Parathyroid adenoma (tissue), 2 donors: ENCODE measurements around the gene EPG5.

ENCODE experiments used
- H2AFZ ChIP-seq: fragments of 300-600 bp; sonication (generic); one replicate; pipeline ENCODE4 v1.7.0; 2017; ENCODE audit warnings: antibody characterized with exemption, mild to moderate bottlenecking
- H3K27ac ChIP-seq: fragments of 300-600 bp; sonication (generic); one replicate; pipeline ENCODE4 v1.7.0; 2017
- H3K27me3 ChIP-seq: fragments of 300-600 bp; sonication (generic); one replicate; pipeline ENCODE4 v1.7.0; 2017; ENCODE audit warnings: low read length; ENCODE audit not compliant: control insufficient read depth, insufficient read depth
- H3K36me3 ChIP-seq: fragments of 300-600 bp; sonication (generic); one replicate; pipeline ENCODE4 v1.7.0; 2017; ENCODE audit warnings: low read length; ENCODE audit not compliant: control insufficient read depth, insufficient read depth
- H3K4me1 ChIP-seq: fragments of 300-600 bp; sonication (generic); one replicate; pipeline ENCODE4 v1.7.0; 2017; ENCODE audit warnings: control low read depth
- H3K4me2 ChIP-seq: fragments of 300-600 bp; sonication (generic); one replicate; pipeline ENCODE4 v1.7.0; 2017; ENCODE audit warnings: low read length
- H3K4me3 ChIP-seq: fragments of 300-600 bp; sonication (generic); one replicate; pipeline ENCODE4 v1.7.0; 2017; ENCODE audit warnings: low read depth, low read length
- H3K79me2 ChIP-seq: fragments of 300-600 bp; sonication (generic); one replicate; pipeline ENCODE4 v1.7.0; 2017; ENCODE audit warnings: control low read depth
- H3K9ac ChIP-seq: fragments of 300-600 bp; sonication (generic); one replicate; pipeline ENCODE4 v1.7.0; 2017; ENCODE audit warnings: mild to moderate bottlenecking
- H3K9me3 ChIP-seq: fragments of 300-600 bp; sonication (generic); one replicate; pipeline ENCODE4 v1.7.0; 2017; ENCODE audit warnings: low read length; ENCODE audit not compliant: control insufficient read depth
- CTCF ChIP-seq: fragments of 300-600 bp; sonication (generic); IDR thresholded peaks from one replicate; pipeline ENCODE4 v1.7.0; 2017; ENCODE audit warnings: antibody characterized with exemption, mild to moderate bottlenecking
- donor health status: primary hyperparathyroidism.

The EPG5 gene

DNA sequence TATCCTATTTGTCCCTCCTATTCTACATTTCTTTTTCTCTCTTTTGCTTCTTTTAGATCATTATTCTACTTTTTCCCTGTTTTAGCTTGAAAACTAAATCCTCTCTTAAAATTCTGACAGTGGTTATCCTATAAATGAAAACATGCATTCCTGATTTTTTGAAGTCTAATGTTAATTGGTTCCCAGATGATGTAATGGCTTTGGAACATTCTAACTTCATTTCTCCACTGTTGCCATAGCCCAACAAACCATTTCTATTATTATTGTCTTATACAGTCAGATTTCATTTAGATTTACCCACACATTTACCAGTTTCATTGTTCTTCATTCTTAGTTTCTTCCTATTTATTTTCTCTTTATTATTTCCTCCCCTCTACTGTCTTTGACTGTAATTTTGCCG, 105.2 kb downstream of the EPG5 start:
- no peaks in the 10 kb centered on the region for H3K9me3 ChIP-seq
- no peaks in the 10 kb centered on the region for H3K79me2 ChIP-seq
- H3K4me3 ChIP-seq, result no peak overlapping the region
- no peak overlapping the region for H2AFZ ChIP-seq
- no peak overlapping the region for H3K4me2 ChIP-seq
- no peak overlapping the region for H3K27ac ChIP-seq
- H3K9ac ChIP-seq, result no peak overlapping the region
- no peaks in the 10 kb centered on the region for H3K27me3 ChIP-seq
- no peaks in the 10 kb centered on the region for H3K4me1 ChIP-seq
- H3K36me3 ChIP-seq, result no peaks in the 10 kb centered on the region
- TF ChIP-seq CTCF, result no peak

DNA sequence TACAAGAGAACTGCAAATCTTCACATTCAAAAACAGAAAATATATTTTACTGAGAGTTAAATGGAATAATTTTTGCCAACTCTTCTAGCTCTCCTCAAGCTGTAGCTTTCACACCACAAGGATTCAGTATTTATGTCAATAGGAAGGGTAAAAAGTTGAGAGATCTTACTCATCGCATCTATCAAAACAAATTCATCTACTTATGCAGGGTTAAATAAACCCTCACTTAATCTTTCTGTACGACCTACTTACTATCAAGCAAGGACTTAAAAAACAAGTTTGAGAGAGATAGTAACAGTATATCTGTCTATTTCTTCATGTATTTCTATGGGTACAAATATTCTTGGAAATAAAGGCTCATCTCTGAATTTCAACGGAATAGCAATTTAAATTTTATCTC, 106.2 kb downstream of the EPG5 start:
- Histone ChIP-seq H3K4me3 (no peak overlapping the region), H3K36me3 (no peaks in the 10 kb centered on the region), H3K27me3 (no peaks in the 10 kb centered on the region), H3K9ac (no peak overlapping the region), H2AFZ (no peak overlapping the region), H3K9me3 (no peaks in the 10 kb centered on the region), H3K79me2 (no peaks in the 10 kb centered on the region), H3K4me1 (no peaks in the 10 kb centered on the region), H3K27ac (no peak overlapping the region), H3K4me2 (no peak overlapping the region)
- TF ChIP-seq CTCF, result no peak

GRCh38 chr18:45860492-45860891, 106.6 kb downstream of the EPG5 start:
- TF ChIP-seq CTCF, result no peak
- no peaks in the 10 kb centered on the region for H3K79me2 ChIP-seq
- no peaks in the 10 kb centered on the region for H3K27me3 ChIP-seq
- no peaks in the 10 kb centered on the region for H3K4me1 ChIP-seq
- no peaks in the 10 kb centered on the region for H3K9me3 ChIP-seq
- no peak overlapping the region for H3K4me2 ChIP-seq
- H3K27ac ChIP-seq, result no peak overlapping the region
- H3K4me3 ChIP-seq, result no peak overlapping the region
- no peak overlapping the region for H2AFZ ChIP-seq
- H3K36me3 ChIP-seq, result no peaks in the 10 kb centered on the region
- H3K9ac ChIP-seq, result no peak overlapping the region

GRCh38 chr18:45859334-45859733, 107.8 kb downstream of the EPG5 start:
- Histone ChIP-seq H3K79me2 (no peaks in the 10 kb centered on the region), H3K4me2 (no peak overlapping the region), H3K4me1 (no peaks in the 10 kb centered on the region), H3K27me3 (no peaks in the 10 kb centered on the region), H3K27ac (no peak overlapping the region), H3K36me3 (no peaks in the 10 kb centered on the region), H2AFZ (no peak overlapping the region), H3K9me3 (no peaks in the 10 kb centered on the region), H3K9ac (no peak overlapping the region), H3K4me3 (no peak overlapping the region)
- no peak for TF ChIP-seq CTCF

GRCh38 chr18:45856531-45856930, 110.6 kb downstream of the EPG5 start:
- no peak overlapping the region for H3K4me2 ChIP-seq
- peaks cover 3% of the 10 kb centered on the region for H3K4me1 ChIP-seq
- H3K9me3 ChIP-seq, result no peaks in the 10 kb centered on the region
- no peak for TF ChIP-seq CTCF
- H2AFZ ChIP-seq, result no peak overlapping the region
- no peaks in the 10 kb centered on the region for H3K79me2 ChIP-seq
- no peak overlapping the region for H3K4me3 ChIP-seq
- no peak overlapping the region for H3K27ac ChIP-seq
- H3K36me3 ChIP-seq, result no peaks in the 10 kb centered on the region
- H3K9ac ChIP-seq, result no peak overlapping the region
- no peaks in the 10 kb centered on the region for H3K27me3 ChIP-seq
